ENCODE data around the gene FOXP1.

FOXP1 gene

GRCh38 chr3:71087143-71088018 is 496.1 kb downstream of the FOXP1 start:
- Histone ChIP-seq H3K4me3 (ENCODE audit: low read length) (peak overlapping the region; percentile 59), H4K20me1 (ENCODE audit: insufficient read depth, low read length) (no peaks in the 10 kb centered on the region), H3K27me3 (ENCODE audit: low read depth, low read length) (no peaks in the 10 kb centered on the region), H3K79me2 (ENCODE audit: low read length) (peaks cover 83% of the 10 kb centered on the region), H3K36me3 (replicated peaks; ENCODE audit: low read depth, low read length) (peaks cover 27% of the 10 kb centered on the region), H3K27ac (ENCODE audit: low read length) (peak overlapping the region; percentile 94), H2AFZ (ENCODE audit: low read depth, low read length) (no peak overlapping the region), H3K4me1 (ENCODE audit: low read length) (peaks cover 91% of the 10 kb centered on the region), H3K9me3 (ENCODE audit: insufficient read depth, low read length) (peaks cover 4% of the 10 kb centered on the region; the same call in 1 of the 2 replicates), H3K4me2 (ENCODE audit: low read length) (peak overlapping the region; percentile 77), H3K9ac (ENCODE audit: low read length) (peak overlapping the region; percentile 77)
- TF ChIP-seq EZH2phosphoT487 (IDR thresholded peaks at IDR 0.05; ENCODE audit: low read depth) (peak; percentile 92), CTCF (IDR thresholded peaks at IDR 0.05; ENCODE audit: low read depth, low read length) (no peak)

- peaks cover 25% of the 10 kb centered on the region for H3K36me3 ChIP-seq (replicated peaks; ENCODE audit: low read depth, low read length)
- H3K27ac ChIP-seq (ENCODE audit: low read length): peak overlapping the region; percentile 94
- peak overlapping the region; percentile 73 for H3K9ac ChIP-seq (ENCODE audit: low read length)
- peaks cover 4% of the 10 kb centered on the region; the same call in 1 of the 2 replicates for H3K9me3 ChIP-seq (ENCODE audit: insufficient read depth, low read length)
- H3K4me2 ChIP-seq (ENCODE audit: low read length): peak overlapping the region; percentile 77
- no peak overlapping the region for H2AFZ ChIP-seq (ENCODE audit: low read depth, low read length)
- H4K20me1 ChIP-seq (ENCODE audit: insufficient read depth, low read length): no peaks in the 10 kb centered on the region
- H3K79me2 ChIP-seq (ENCODE audit: low read length): peaks cover 83% of the 10 kb centered on the region
- H3K27me3 ChIP-seq (ENCODE audit: low read depth, low read length): no peaks in the 10 kb centered on the region
- H3K4me1 ChIP-seq (ENCODE audit: low read length): peaks cover 90% of the 10 kb centered on the region
- TF ChIP-seq EZH2phosphoT487 (IDR thresholded peaks at IDR 0.05; ENCODE audit: low read depth) (no peak), CTCF (IDR thresholded peaks at IDR 0.05; ENCODE audit: low read depth, low read length) (no peak)
- H3K4me3 ChIP-seq (ENCODE audit: low read length): peak overlapping the region; percentile 59
Observed at GRCh38 chr3:71086777-71087142, 496.8 kb downstream of the FOXP1 start.

GRCh38 chr3:71083726-71084131 is 499.8 kb downstream of the FOXP1 start:
- Histone ChIP-seq H3K4me3 (ENCODE audit: low read length) (peak overlapping the region; percentile 59), H3K4me1 (ENCODE audit: low read length) (peaks cover 90% of the 10 kb centered on the region), H3K4me2 (ENCODE audit: low read length) (peak overlapping the region; percentile 73), H3K9ac (ENCODE audit: low read length) (peak overlapping the region; percentile 73), H3K79me2 (ENCODE audit: low read length) (peaks cover 84% of the 10 kb centered on the region), H3K27ac (ENCODE audit: low read length) (peak overlapping the region; percentile 94), H4K20me1 (ENCODE audit: insufficient read depth, low read length) (peaks cover 23% of the 10 kb centered on the region; the same call in 1 of the 2 replicates), H3K36me3 (replicated peaks; ENCODE audit: low read depth, low read length) (peaks cover 26% of the 10 kb centered on the region), H3K9me3 (ENCODE audit: insufficient read depth, low read length) (peaks cover 4% of the 10 kb centered on the region; the same call in 1 of the 2 replicates), H2AFZ (ENCODE audit: low read depth, low read length) (no peak overlapping the region), H3K27me3 (ENCODE audit: low read depth, low read length) (no peaks in the 10 kb centered on the region)
- TF ChIP-seq EZH2phosphoT487 (IDR thresholded peaks at IDR 0.05; ENCODE audit: low read depth): peak; percentile 87
- TF ChIP-seq CTCF (IDR thresholded peaks at IDR 0.05; ENCODE audit: low read depth, low read length): no peak

- H3K36me3 ChIP-seq (replicated peaks; ENCODE audit: low read depth, low read length): peaks cover 26% of the 10 kb centered on the region
- peak overlapping the region; percentile 94 for H3K27ac ChIP-seq (ENCODE audit: low read length)
- H3K9me3 ChIP-seq (ENCODE audit: insufficient read depth, low read length): peaks cover 4% of the 10 kb centered on the region; the same call in 1 of the 2 replicates
- peaks cover 87% of the 10 kb centered on the region for H3K79me2 ChIP-seq (ENCODE audit: low read length)
- peak overlapping the region; percentile 73; the same call in 1 of the 2 replicates for H3K9ac ChIP-seq (ENCODE audit: low read length)
- H3K4me3 ChIP-seq (ENCODE audit: low read length): peak overlapping the region; percentile 59; the same call in 1 of the 2 replicates
- peaks cover 30% of the 10 kb centered on the region; the same call in 1 of the 2 replicates for H4K20me1 ChIP-seq (ENCODE audit: insufficient read depth, low read length)
- H3K27me3 ChIP-seq (ENCODE audit: low read depth, low read length): no peaks in the 10 kb centered on the region
- H3K4me1 ChIP-seq (ENCODE audit: low read length): peaks cover 90% of the 10 kb centered on the region
- H2AFZ ChIP-seq (ENCODE audit: low read depth, low read length): no peak overlapping the region
- peak overlapping the region; percentile 73 for H3K4me2 ChIP-seq (ENCODE audit: low read length)
- no peak for TF ChIP-seq CTCF (IDR thresholded peaks at IDR 0.05; ENCODE audit: low read depth, low read length)
- TF ChIP-seq EZH2phosphoT487 (IDR thresholded peaks at IDR 0.05; ENCODE audit: low read depth): no peak
Observed at GRCh38 chr3:71082833-71083232, 500.7 kb downstream of the FOXP1 start.

All from OCI-LY3 (cell line).